IPS-NIHi7 (cell line): ENCODE measurements around the gene CELSR2.

Experiments used
- DNase-seq: peaks from one replicate; pipeline ENCODE4 v3.0.0; 2012; ENCODE audit warnings: mixed read lengths; ENCODE audit errors: extremely low spot score

Gene CELSR2

DNA sequence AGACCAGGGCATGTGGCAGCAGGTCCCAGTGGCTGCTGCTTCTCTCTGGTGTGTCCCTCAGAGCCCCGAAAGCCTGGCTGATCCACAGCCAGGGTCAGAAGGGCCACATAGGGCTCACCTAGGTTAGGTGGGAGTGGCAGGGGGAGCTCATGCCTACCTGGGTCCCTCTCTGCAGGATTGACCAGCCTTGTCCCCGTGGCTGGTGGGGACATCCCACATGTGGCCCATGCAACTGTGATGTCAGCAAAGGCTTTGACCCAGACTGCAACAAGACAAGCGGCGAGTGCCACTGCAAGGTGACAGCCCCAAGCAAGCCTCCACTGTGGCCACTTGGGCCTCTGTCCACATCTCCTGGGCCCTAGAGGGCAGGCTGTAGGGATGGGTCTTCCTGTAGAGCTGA lies 15.7 kb downstream of the CELSR2 start:
- DNase-seq, result no peak

DNA sequence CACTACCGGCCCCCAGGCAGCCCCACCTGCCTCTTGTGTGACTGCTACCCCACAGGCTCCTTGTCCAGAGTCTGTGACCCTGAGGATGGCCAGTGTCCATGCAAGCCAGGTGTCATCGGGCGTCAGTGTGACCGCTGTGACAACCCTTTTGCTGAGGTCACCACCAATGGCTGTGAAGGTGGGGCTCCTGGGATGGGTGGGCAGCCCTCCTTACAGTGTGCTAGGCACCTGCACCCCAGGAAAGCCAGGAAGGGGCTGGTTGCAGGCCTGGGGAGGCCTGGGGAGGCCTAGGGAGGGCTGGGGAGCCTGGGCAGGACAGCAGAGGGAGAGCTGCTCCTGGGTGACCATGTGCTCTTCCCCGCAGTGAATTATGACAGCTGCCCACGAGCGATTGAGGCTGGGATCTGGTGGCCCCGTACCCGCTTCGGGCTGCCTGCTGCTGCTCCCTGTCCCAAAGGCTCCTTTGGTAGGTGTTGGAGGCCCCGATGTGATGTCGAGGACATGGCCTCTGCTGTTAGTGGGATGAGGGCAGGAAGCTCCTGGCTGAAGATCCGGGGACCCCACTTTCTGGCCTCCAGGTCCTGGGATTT lies 16.5 kb downstream of the CELSR2 start:
- DNase-seq, result no peak

DNA sequence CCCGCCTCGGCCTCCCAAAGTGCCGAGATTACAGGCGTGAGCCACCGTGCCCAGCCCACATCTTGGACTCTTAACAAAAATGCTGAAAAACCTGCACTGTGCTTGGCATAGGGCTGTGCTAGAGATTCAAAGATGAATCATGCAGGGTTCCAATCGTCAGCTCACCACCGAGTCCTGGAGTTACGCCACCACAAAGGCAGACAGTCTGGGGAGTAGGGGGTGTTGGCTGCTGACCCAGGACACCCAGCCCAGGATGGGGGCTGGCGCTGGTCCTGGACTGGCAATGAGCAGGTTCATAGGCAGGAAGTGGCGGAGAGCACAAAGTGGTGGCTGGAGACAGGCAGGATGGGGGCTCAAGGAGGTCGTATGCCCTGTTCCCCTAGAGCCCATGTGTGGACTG lies 17.6 kb downstream of the CELSR2 start:
- DNase-seq, result no peak

DNA sequence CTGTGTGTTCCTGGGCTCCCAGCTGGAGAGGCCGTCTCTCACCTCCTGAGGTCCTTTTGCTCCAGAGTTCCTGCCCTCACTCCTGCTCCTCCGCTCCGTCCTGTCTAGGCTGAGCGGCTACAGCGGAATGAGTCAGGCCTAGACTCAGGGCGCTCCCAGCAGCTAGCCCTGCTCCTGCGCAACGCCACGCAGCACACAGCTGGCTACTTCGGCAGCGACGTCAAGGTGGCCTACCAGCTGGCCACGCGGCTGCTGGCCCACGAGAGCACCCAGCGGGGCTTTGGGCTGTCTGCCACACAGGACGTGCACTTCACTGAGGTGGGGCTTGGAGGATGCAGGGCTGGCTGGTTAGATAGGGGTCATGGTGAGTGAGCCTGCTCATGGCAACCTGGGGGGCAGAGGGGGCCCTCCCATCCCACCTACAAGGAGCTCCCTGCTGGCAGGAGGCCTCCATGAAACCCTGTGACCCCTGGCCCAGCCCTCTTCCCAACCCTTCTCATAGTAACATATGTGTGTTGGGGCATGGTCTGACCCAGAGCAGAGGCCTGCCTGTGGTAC lies 18.5 kb downstream of the CELSR2 start:
- DNase-seq, result no peak

DNA sequence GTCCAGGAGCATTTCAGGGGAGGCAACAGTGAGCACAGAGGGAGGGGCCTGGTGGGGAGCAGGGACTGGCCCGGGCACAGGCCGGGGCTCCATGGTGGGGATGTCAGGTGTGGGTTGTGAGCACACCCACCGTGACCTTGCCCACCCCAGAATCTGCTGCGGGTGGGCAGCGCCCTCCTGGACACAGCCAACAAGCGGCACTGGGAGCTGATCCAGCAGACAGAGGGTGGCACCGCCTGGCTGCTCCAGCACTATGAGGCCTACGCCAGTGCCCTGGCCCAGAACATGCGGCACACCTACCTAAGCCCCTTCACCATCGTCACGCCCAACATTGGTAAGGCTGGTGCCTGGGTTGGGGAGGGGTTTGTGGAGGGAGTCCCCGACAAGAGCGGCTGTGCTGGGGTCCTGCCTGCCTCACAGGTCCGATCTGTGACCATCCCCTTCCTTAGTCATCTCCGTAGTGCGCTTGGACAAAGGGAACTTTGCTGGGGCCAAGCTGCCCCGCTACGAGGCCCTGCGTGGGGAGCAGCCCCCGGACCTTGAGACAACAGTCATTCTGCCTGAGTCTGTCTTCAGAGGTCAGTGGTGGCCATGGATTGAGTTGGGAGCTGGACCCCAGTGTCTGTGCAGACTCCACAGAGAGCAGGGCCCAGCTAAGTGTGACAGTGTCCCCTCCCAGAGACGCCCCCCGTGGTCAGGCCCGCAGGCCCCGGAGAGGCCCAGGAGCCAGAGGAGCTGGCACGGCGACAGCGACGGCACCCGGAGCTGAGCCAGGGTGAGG lies 19.3 kb downstream of the CELSR2 start:
- DNase-seq, result no peak

DNA sequence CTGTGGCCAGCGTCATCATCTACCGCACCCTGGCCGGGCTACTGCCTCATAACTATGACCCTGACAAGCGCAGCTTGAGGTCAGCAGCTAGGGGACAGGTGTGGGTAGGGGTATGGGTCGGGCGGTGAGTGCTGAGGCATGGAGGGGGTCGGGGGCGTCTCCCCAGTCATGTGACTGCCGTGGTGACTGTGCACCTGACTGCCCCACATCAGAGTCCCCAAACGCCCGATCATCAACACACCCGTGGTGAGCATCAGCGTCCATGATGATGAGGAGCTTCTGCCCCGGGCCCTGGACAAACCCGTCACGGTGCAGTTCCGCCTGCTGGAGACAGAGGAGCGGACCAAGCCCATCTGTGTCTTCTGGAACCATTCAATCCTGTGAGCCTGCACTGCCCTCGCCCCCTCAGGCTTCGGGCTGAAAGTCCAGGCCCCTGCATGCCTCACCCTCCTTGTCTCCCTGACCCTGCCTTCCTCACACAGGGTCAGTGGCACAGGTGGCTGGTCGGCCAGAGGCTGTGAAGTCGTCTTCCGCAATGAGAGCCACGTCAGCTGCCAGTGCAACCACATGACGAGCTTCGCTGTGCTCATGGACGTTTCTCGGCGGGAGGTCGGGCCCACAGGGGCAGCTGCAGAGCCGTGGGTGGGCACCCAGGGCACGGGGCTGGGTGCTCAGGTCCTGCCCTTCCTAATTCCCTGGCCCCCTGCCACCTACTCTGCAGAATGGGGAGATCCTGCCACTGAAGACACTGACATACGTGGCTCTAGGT lies 20.1 kb downstream of the CELSR2 start:
- no peak for DNase-seq

DNA sequence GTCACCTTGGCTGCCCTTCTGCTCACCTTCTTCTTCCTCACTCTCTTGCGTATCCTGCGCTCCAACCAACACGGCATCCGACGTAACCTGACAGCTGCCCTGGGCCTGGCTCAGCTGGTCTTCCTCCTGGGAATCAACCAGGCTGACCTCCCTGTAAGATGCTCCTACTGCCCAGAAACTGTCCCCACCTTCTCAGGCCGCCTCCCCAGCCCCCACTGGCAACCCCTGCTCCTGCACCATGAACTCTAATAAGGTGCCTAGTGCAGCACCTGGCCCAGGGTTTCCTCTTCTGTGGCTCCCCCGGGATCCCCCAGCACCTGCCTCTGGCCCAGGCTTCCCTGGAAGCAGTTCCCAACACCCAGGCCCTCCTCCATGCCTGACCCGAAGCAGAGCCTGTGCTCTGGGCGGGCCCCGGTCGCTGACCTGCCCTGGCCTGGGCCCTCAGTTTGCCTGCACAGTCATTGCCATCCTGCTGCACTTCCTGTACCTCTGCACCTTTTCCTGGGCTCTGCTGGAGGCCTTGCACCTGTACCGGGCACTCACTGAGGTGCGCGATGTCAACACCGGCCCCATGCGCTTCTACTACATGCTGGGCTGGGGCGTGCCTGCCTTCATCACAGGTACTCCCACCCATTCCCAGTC lies 20.8 kb downstream of the CELSR2 start:
- DNase-seq, result no peak

DNA sequence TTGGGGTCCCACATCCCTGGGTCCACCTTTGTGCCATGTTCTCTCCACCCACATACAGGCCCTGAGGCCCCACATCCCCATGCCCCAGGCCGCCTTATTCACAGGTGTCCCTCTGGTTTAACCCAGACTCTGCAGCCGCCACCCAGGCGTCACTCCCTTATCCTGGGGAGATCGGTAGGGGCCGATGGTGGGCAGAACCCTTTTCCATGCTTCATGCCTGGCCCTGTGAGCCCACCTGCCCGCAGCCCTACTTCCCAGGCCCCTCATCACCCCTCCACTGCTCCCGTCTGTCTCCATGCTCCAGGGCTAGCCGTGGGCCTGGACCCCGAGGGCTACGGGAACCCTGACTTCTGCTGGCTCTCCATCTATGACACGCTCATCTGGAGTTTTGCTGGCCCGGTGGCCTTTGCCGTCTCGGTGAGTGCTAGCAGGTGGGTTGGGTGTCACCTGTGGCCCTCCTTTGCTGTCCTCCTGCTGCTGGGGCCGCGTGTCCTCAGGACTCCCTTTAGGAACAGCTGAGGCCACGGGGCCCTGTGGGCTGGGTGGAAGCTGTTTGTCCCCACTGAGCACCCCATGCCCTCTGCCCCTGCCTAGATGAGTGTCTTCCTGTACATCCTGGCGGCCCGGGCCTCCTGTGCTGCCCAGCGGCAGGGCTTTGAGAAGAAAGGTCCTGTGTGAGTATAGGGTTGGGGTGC lies 21.4 kb downstream of the CELSR2 start:
- DNase-seq, result no peak

DNA sequence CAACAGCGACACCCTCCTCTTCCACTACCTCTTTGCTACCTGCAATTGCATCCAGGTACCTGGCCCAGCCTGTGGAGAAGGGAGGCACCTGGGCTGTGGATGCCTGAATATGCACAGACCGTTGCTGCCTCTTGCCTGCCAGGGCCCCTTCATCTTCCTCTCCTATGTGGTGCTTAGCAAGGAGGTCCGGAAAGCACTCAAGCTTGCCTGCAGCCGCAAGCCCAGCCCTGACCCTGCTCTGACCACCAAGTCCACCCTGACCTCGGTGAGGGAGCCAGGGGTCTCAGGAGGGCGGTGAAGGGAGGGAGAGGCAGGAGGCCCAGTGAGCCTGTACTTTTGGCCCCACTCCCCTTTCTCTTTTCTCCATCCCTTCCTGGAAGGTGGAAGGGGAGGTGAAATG lies 22.1 kb downstream of the CELSR2 start:
- DNase-seq, result no peak

DNA sequence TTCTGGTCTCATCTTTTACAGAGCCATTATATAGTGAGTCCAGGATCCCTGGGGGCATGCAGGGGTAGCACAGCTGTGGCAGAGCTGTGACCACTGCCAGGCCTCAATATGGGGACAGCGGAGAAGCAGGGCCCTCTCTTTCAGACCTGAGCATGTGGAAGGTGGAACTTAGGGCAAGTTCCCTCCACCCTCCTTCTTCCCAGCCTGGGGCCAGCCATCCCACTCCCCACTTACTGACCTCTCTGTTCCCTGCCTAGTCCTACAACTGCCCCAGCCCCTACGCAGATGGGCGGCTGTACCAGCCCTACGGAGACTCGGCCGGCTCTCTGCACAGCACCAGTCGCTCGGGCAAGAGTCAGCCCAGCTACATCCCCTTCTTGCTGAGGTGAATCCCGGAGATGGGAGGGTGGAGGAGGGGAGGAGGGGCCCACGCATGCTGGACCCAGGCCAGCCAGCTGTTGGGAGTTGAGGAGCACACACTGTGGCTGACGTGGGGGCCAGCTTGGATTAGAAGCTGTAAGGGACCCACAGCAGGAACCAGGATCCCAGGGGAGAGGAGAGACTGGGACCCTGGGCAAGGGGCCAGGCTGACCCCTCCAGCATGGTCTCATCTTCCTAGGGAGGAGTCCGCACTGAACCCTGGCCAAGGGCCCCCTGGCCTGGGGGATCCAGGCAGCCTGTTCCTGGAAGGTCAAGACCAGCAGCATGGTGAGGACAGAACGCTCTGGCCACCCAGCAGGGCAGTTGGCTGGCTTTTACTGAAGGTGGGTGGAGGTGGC lies 22.9 kb downstream of the CELSR2 start:
- no peak for DNase-seq

DNA sequence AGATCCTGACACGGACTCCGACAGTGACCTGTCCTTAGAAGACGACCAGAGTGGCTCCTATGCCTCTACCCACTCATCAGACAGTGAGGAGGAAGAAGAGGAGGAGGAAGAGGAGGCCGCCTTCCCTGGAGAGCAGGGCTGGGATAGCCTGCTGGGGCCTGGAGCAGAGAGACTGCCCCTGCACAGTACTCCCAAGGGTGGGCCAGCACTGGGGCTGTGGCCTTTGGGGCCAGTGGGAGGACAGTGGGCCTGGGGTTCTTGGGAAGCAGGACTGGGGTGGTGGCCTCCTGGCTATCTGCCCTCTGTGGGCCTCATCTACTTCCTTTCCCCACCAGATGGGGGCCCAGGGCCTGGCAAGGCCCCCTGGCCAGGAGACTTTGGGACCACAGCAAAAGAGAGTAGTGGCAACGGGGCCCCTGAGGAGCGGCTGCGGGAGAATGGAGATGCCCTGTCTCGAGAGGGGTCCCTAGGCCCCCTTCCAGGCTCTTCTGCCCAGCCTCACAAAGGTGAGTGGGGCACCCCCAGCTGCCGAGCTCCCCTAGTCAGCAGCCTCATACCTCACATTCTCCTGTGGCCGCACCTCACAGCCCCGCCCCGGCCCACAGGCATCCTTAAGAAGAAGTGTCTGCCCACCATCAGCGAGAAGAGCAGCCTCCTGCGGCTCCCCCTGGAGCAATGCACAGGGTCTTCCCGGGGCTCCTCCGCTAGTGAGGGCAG lies 23.6 kb downstream of the CELSR2 start:
- no peak for DNase-seq

DNA sequence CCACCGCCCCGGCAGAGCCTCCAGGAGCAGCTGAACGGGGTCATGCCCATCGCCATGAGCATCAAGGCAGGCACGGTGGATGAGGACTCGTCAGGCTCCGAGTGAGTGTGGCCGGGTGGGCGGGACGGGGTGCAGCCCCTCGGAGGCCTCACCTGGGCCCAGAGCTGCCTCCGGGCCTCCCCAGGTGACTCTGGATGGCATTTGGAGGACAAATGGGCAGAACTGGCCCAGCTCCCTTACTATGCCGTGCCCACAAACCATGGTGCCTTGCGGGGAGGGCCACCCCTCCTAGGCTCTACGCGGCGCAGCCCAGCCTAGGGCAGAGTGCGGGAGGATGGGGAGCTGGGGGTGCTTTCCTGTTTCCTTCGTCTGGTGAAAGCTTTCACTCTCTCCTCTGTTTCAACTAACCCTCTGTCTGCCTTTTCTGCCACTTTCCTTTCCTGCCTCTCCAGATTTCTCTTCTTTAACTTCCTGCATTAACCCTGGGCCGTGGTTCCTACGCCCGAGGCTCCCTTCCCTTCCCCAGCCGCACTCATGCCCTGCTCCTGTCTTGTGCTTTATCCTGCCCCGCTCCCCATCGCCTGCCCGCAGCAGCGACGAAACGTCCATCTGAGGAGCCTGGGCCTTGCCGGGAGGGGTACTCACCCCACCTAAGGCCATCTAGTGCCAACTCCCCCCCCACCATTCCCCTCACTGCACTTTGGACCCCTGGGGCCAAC lies 24.4 kb downstream of the CELSR2 start:
- DNase-seq, result peak; percentile 29

DNA sequence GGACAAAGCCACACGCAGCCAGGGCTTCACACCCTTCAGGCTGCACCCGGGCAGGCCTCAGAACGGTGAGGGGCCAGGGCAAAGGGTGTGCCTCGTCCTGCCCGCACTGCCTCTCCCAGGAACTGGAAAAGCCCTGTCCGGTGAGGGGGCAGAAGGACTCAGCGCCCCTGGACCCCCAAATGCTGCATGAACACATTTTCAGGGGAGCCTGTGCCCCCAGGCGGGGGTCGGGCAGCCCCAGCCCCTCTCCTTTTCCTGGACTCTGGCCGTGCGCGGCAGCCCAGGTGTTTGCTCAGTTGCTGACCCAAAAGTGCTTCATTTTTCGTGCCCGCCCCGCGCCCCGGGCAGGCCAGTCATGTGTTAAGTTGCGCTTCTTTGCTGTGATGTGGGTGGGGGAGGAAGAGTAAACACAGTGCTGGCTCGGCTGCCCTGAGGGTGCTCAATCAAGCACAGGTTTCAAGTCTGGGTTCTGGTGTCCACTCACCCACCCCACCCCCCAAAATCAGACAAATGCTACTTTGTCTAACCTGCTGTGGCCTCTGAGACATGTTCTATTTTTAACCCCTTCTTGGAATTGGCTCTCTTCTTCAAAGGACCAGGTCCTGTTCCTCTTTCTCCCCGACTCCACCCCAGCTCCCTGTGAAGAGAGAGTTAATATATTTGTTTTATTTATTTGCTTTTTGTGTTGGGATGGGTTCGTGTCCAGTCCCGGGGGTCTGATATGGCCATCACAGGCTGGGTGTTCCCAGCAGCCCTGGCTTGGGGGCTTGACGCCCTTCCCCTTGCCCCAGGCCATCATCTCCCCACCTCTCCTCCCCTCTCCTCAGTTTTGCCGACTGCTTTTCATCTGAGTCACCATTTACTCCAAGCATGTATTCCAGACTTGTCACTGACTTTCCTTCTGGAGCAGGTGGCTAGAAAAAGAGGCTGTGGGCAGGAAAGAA lies 25.5 kb downstream of the CELSR2 start:
- DNase-seq, result no peak

DNA sequence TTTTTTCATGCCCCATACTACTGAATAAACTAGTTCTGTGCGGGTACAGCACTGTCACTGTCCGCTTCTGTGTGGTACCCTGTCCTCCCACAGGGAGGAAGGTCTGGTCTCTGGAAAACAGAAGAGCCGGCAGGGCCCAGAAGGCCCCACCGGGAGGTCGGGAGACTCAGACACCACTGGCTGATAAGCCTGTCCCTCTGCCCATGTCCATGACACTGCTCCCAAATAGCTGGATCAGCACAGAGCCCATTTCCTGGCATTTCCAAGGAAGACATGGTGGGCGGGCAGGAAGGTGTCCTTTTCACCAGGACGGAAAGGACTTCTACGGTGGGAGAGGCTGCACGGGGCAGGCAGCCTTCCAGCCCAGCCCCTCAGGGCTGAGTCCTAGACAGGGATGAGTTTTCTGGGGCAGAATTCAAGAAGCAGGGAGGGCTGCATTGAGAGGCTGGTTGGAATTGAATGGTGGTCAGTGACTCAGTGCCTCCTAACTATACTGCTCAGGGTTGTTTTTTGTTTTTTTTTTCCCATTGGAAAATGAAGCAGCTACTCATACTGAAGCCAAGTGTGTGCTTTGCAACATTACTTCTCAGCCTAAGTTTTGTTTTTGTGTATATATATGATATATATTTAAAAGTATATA lies 26.5 kb downstream of the CELSR2 start:
- no peak for DNase-seq

DNA sequence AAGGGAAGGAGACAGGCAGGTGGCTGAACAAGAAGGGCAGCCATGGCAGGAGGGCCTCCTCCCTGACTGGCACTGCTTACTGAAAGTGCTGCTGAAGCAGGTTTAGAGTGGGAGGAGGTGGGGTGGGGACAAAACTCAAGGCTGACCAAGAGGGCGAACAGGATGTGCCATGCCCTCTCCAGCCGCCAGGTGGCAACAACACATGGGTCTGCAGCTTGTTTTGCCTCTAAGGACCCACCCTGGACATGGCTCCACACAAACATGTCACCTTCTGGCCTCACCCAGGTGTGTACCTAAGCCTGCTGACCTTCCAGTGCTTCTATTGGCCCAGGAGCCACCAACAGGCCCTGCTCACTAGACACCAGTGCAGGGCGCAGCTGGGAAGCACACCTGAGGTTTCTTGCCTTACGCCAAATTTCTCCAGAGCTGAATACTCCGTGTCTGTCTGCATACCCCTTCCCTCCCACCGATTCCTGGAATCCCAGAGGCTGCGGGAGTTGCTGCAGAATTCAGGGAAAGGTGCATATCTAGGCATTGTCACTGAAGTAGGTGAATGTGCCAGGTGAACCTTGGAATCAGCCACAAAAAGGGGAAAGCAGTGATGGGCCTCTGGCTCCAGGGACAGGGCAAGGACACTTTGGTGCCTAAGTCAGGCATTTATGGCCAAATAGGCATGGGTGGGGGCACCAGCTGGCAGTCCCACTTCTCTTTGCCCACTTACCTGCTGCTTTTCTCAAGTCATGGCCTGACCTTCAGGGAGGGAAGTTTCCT lies 28.3 kb downstream of the CELSR2 start:
- DNase-seq, result peak; percentile 89

DNA sequence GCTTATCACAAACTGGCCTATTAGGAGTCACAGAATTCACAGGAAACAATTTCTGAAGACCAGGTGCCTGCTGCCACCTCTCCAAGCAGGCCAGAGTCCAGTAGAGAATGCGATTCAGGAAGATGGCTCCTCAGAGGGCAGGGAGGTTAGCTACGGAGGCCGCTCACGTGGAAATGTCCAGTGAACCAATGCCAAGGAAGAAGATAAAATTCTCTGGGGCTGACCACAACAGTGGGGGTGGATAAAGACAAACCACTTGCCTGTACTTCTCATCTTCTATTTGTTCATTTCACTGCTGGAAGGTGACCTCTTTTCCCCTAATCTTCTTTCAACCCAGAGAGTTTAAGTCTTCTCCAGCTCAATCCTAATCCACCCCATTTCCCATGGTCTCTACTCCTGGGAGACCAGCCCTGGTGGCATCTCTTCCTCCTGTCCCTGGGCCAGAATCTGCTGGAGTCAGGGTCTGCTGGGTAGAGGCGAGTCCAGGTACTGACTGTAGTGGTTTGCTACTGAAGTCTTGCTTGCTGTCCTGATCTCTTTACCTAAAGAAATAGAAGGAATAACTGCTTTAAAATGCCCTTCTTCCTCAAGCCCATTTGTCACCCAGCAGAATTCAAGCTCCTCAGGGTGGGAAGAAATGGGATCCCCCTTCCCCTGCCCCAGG lies 30.4 kb downstream of the CELSR2 start:
- DNase-seq, result no peak
